HG03045 (cell line): Measurements from ENCODE around the gene ERVW-1.
A peak's percentile ranks its signal among the peaks of the same experiment; 100 is the strongest.
"Not testable (repeated sequence)": the region's sequence is repeated elsewhere in the genome, so short reads cannot be mapped to it uniquely, and the experiment has no call there.

Experiments
- ATAC-seq: cut with Tn5 transposase; IDR thresholded peaks from one replicate; pipeline ENCODE4 v1.9.1; 2021; ENCODE audit warnings: mild to moderate bottlenecking, moderate library complexity; ENCODE audit not compliant: unreplicated experiment

Gene ERVW-1

GRCh38 chr7:92475261-92475770, 2.4 kb downstream of the ERVW-1 start:
- not testable (repeated sequence) for ATAC-seq

GRCh38 chr7:92473989-92474388, 3.8 kb downstream of the ERVW-1 start:
- not testable (repeated sequence) for ATAC-seq

DNA sequence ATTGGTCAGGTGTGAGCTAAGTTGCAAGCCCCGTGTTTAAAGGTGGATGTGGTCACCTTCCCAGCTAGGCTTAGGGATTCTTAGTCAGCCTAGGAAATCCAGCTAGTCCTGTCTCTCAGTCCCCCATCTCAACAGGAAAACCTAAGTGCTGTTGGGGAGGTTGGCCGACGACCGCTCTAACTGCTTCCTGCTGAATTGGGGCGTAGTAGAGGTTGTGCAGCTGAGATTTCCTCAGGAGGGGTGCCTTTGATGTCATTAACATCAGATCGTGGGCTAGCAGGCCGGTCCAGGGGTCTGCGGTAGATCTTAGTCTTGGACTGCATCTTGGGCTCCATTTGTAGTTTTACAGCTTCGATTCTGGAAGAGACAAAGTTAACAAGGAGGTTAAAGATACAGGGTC, 9.2 kb downstream of the ERVW-1 start:
- not testable (repeated sequence) for ATAC-seq

DNA sequence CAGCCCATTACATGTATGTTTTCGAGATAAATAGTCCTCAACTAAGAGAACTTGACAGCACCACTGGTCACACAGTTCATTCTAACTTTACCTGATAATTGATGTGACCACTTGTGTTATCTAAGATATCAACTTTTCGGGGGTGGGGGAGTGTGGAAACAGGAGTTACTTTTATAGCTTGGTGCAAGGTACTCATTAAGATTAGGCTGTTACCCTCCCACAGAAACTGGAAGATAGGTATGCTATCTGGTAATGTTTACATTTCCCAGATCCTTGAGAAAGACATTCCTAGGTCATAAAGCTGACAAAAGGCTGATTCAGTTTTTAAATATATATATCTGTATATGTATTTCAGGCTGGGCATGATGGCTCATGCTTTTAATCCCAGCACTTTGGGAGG, 11.1 kb downstream of the ERVW-1 start:
- ATAC-seq: no peak

GRCh38 chr7:92464515-92464914, 13.2 kb downstream of the ERVW-1 start:
- ATAC-seq: no peak

GRCh38 chr7:92462560-92462959, 15.2 kb downstream of the ERVW-1 start:
- no peak for ATAC-seq

DNA sequence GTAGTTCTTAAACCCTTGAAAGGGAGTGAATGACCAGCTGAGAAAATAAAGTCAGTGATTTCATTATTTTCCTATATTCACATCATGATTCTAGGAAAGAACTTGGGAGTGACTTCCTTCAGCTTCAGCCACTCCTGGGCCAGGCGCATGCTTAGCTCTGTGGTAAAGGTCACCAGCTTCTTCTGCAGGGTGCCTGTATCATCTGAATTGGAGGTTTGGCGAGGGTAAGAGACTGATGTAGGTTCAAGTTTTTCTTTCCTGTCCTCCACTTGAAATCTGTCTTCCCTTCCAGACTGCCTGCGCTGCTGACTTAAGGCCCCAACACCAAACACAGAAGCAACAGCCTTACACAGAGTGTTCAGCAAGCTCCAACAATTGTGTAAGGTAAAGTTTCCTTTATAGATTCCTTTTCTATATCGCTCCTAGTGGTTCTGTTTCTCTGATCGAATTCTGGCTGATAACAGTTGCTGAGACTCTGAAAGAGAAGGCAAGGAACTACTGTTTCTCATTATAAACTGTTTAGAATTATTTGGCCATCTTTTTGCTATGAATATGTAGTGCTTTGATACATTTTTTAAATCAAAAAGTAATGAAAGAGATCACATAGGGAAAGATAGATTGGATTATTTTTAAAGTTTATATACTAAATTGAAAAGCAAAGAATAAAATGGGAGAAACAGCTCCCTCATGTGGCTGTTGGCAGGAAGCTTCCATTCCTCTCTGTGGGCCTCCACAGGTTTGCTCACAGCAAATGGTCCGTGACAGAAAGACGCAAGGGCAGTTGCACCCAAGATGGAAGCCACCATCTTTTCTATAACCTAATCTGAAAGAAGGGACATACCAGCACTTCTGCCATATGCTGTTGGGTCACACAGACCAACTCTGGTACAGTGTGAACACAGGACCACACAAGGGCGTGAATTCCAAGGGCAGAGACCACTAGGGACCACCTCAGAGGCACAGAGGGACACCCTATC, 16.4 kb downstream of the ERVW-1 start:
- ATAC-seq: peak; percentile 56

DNA sequence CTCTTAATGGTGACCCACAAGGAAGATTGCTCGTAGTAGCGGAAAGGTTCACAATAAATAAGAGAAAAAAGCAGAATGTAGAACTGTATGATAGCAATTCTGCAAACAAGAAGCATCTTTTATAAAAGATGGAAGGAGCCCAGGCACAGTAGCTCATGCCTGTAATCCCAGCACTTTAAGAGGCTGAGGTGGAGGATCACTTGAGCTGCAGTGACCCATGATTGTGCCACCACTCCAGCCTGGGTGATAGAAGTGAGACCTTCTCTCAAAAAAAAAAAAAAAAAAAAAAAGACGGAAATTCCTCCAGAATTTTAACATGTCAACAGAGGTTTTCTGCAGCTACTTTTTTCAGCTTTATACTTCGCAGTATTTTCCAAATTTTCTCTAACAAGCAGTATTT, 17.2 kb downstream of the ERVW-1 start:
- ATAC-seq: no peak

DNA sequence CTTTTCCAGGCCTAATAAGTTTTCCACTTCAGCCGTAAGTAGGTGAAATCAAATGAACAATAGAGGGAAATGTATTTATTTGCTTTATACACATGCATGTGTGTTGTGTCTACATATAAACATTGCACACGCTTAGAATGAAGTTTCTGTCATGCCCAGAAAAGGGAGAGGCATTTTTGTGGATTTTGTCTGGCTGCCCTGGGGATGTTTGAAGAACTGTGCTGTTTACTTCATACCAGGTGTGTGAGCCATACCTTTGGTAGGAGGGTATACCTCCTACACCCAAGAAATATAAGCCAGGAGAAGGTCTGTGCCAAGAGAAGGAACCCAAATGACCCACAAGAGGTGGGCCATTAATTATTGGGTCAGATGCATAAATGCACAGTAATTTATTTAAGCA, 17.6 kb downstream of the ERVW-1 start:
- no peak for ATAC-seq

- ATAC-seq: no peak
Observed at GRCh38 chr7:92456236-92456635, 21.5 kb downstream of the ERVW-1 start.

DNA sequence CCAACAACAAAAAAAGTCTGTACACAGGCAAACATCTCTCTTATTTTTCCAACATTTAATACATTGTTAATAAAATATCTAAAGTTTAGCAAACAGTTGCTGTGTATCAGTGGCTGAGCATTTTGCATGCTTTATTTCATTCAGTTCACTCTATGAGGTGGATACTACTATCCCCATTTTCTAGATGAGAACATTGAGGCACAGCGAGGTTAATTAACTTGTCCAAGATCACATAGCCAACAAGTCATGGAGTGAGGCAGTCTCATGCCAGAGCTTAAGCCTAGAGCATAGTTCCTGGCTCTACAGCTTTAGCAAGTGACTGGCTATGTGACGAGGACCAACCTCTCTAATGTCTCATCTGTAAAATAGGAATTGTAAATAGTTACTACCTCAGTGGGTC, 26.1 kb downstream of the ERVW-1 start:
- ATAC-seq: no peak

- peak; percentile 39 for ATAC-seq
Observed at GRCh38 chr7:92448205-92448747, 29.5 kb downstream of the ERVW-1 start.

DNA sequence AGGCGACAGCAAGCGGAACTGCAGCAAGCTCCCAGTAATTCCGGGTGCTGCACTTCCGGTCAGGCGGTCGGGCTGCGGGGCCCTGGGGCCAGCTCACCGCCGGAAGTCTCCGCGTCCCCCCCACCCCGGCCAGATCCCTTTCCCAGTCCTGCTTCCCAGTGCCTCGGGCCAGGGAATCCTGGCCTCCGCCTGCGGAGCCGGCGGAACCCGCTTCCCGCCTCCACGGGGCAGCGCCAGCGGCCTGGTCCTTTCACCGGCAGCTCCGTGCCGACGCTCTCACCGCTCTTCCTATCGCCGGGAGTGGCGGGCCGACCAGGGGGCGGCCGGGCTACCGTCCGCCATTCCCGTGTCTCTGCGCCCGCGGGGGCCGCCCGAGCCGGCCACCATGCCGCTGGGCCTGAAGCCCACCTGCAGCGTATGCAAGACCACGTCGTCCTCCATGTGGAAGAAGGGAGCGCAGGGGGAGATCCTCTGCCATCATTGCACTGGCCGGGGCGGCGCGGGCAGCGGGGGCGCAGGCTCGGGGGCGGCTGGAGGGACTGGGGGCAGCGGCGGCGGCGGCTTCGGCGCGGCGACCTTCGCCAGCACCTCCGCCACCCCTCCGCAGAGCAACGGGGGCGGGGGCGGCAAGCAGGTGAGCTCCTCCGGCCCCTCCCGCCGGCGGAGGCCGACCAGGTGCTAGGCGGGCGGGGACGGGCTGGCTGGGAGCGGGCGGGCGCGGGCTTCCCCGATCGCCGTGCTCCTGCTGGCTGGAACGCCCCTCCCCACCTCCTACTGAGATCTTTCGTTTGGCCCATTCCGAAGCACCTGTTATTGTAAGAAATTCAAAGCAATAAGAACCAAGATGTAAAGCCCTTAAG, 30.2 kb downstream of the ERVW-1 start, which contains the start of gene GATAD1:
GATAD1 (plus strand) TSS at position 138 of the 860 bp plus-strand sequence; CDS start at position 386, 248 bp downstream.
- peak; percentile 90 for ATAC-seq

- no peak for ATAC-seq
Observed at GRCh38 chr7:92446869-92447344, 30.8 kb downstream of the ERVW-1 start.

GRCh38 chr7:92442720-92443119, 35.0 kb downstream of the ERVW-1 start:
- not testable (repeated sequence) for ATAC-seq

DNA sequence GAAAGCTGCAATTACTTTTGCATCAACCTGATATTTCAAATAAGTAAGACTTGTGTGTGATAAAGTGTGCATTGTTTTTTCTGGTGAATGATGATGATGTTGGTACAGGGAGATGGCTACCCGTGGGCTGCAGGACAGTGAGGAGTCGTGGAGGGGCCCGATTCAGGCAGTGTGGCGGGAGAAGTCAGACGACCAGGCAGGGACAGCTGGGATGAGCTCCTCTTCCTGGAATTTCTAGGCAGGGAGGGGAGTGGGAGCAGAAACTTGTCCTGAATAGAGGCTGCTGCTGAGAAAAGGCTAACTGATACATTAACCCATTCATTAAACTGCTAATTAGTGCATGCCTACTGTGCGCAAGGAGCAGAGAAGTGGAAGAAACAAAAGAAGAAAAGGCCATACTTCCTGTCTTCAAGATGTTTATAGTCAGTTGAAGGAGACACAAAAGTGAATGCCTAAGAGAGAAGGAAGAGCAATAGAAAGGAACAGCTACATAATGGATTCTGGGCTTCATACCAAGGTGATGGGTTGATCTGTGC, 39.7 kb downstream of the ERVW-1 start:
- no peak for ATAC-seq

DNA sequence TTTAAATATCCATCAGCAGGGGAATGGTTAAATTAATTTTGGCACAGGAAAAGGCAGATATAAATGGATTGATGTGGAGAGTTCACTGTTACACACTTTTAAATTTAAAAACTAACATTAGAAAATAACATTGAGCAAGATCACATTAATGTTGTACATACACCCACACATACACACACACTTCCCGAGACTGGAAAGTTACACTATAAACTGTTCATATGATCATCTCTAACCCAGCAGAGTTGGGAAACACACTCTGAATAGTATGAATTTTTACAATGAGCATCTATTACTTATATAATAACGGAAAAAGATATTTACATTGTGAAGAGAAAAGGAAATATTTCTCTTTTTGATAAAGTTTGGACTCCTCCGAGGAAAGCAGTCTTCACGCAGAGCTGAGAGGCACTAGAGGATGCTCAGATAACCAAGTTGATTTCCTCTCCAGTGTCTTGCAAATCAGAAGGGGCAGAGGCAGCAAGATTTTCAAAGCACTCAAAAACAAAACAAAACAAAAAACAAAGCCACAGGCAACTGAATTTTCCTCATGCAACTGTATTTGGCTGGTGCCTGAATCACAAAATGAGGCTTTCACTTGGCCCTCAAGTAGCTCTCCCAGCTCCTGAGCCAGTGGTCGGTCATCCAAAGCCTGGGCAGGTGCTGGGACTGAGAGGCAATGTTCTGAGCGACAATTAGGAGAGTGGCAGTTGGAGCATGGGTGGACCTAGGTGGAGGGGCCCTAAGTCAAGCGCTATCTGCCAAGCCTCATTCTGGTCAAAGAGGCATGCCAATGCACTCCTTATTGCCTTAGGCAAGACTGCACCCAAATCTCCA, 40.9 kb downstream of the ERVW-1 start:
- no peak for ATAC-seq

DNA sequence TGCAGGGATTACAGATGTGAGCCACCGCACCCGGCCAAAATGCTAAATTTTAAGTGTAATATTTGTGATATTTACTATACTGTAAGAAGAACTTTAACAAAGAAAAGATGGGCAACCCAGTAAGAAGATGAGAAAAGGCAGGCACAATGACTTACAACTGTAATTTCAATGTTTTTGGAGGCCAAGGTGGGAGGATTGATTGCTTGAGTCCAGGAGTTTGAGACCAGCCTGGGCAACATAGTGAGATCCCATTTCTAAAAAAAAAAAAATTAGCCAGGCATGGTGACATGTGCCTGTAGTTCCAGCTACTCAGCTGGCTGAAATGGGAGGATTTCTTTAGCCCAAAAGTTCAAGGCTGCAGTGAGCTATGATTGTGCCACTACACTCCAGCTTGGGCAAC, 42.2 kb downstream of the ERVW-1 start:
- ATAC-seq: no peak

DNA sequence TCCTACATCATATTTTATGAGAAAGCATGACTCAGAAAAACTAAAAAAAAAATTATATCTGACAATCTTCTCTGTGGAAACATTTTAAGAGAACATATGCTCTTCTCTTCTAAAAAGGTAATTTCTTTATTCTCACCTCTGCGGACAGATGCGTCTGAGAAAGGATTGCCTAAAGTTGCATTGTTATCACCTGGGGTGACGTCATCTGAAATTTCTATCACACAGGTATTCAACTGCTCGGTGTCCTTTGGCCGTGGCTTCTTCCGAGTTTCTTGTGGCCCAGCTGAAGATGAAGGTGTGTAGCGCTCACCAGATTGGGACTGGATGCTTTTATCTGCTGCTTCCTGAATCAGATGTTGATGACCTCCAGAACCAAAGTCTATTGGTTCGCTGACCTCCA, 44.7 kb downstream of the ERVW-1 start:
- no peak for ATAC-seq
